ENCODE data around the gene ATP2B2.

The ATP2B2 gene

DNA sequence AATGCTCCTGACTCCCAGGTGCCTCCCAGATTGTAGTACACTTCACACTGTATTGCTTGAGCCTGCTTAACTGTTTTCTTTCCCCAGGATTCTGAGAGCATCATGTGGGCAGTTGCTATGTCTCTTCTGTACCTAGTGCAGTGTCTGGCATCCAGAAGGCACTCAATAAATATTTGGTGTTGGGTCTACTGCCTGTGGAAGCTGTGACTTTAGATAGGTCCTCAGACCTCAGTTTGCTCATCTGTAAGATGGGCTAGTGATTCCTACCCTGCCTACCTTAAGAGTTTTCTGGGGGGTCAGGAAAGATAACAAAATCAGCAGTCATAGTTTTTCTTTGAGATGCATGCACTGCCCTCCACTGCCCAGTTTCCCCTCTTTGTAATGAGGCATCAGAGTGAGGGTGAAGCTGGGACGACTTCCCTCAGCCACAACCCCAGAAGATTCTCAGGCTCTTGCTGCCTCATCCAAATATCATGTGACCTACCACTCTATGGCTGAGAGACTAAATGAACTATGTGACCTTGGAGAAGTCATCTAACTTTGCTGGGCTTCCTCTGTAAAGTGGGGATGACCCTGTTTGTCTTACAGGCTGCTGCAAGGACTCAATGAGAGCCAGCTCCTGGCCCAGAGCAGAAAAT is 50.4 kb downstream of the ATP2B2 start:
- DNase-seq (ENCODE audit: extremely low read depth, low read depth), result no peak
- TF ChIP-seq, protein P1, sequence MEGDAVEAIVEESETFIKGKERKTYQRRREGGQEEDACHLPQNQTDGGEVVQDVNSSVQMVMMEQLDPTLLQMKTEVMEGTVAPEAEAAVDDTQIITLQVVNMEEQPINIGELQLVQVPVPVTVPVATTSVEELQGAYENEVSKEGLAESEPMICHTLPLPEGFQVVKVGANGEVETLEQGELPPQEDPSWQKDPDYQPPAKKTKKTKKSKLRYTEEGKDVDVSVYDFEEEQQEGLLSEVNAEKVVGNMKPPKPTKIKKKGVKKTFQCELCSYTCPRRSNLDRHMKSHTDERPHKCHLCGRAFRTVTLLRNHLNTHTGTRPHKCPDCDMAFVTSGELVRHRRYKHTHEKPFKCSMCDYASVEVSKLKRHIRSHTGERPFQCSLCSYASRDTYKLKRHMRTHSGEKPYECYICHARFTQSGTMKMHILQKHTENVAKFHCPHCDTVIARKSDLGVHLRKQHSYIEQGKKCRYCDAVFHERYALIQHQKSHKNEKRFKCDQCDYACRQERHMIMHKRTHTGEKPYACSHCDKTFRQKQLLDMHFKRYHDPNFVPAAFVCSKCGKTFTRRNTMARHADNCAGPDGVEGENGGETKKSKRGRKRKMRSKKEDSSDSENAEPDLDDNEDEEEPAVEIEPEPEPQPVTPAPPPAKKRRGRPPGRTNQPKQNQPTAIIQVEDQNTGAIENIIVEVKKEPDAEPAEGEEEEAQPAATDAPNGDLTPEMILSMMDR (IDR thresholded peaks at IDR 0.05; ENCODE audit: low read depth, low read length), result no peak

DNA sequence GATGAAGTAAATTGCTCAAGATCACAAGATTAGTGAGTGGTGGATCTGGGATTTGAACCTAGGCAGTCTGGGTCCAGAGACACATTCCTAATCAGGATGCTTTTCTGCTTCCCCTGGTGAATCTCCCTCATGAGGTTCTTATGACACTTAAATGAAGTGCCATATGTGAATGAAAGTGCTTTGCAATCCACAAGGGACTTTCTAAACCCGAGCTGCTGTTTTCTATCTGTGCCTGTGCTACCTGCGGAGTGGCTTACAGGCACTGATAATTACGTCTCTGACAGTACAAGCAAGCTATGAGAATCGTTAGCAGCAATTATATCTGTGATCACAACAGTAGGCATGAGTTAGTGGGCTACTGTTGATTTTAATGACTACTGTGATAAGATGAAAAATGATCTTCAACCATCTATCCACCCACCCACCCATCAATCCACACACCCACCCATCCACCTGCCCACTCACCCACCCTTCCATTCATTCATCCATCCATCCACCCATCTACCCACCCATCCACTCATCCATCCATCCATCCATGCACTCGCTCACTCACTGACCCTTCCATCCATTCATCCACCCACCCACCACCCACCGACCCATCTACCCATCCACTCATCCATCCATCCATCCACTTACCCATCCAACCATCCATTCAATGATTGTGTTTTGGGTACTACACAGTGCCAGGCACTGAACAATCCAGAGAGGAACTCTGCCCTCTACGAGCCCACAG is 51.8 kb downstream of the ATP2B2 start:
- DNase-seq (ENCODE audit: extremely low read depth, low read depth), result no peak

DNA sequence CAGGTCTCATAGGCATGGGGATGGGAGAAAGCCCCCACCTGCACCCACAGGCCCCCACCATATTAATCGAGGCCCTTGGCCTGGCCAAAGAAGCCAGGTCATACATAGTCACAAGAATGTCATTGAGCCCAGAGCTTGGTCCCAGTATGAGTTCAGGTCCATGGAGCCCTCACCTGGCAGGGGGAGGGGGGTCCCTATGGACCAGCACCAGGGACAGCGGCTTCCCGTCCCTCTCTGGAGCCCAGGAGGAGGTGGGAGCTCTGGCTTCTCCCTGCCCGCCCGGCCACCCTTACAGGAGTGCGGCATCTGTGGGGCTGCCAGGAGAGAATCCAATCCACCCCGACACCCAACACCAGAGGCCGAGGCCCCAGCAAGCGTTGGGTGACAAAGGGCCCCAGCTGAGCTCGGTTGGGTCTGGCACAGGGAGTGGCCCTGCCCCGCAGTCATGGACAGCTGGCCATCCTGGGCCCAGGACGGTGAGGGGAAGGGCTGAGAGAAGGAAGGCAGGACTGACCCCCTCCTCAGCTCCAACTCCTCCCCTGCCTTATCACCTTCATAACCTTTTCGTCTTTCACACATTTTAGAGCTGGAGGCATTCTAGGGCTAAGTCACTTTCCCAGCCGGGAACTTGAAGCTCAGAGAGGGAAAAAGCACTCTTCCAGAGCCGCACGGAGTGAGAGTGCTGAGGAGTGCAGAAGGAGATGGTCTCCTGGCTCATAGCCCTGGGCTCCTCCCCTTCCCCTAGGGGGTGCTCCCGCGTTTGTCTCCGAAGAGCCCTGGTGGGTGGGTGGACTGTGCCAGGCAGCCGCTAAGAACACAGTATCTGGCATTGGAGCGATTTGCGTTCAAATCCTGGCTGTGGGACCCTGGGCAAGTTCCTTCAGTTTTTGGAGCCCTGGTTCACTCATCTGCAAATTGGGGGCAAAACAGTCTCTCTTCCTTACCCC is 54.6 kb downstream of the ATP2B2 start:
- TF ChIP-seq, protein P1 (IDR thresholded peaks at IDR 0.05; ENCODE audit: low read depth, low read length), result no peak
- DNase-seq (ENCODE audit: extremely low read depth, low read depth), result no peak

More for the DNA sequence above, 51.8 kb downstream of the ATP2B2 start:
- TF ChIP-seq, protein P1 (IDR thresholded peaks at IDR 0.05; ENCODE audit: low read depth, low read length), result no peak

DNA sequence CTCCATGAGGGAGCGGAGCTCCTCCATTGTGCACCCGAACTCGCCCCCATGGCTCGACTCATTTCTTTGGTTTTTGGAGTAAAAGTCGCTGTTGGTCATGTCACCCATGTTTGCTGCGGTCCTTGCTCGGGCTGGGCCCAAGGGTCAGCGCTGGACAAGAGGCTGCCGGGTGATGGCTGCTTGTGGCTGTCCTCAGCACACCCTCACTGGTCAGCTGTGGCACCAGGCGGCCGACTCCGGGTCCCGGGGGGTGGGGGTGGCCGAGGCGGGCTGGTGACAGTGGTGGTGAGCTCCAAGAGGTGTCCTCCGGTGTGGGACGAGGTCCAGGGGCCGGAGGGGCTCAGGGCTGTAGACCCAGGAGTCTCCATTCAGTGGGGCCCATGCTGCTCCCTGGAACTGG is 56.0 kb downstream of the ATP2B2 start:
- TF ChIP-seq, protein P1 (IDR thresholded peaks at IDR 0.05; ENCODE audit: low read depth, low read length), result no peak
- DNase-seq (ENCODE audit: extremely low read depth, low read depth), result no peak

DNA sequence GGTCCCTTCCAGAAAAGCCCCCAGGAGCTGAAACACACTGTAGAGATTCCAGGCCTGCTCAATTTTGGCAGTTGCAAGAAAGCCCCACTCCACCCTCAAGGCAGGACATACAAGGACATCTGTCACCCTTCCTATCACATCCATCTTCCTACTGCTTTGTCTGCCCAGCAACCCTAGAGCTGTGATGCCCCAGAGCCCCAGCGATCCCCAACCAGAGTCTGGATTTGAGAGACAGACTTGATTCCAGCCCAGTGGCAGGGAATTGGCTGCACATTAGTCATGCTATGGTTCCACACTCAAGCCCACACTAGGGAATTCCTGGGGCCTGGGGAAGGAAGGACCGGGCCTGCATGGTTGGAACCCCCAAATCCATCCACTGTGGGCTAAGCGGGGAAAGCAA is 56.8 kb downstream of the ATP2B2 start:
- no peak for DNase-seq (ENCODE audit: extremely low read depth, low read depth)
- TF ChIP-seq, protein P1 (IDR thresholded peaks at IDR 0.05; ENCODE audit: low read depth, low read length), result no peak

DNA sequence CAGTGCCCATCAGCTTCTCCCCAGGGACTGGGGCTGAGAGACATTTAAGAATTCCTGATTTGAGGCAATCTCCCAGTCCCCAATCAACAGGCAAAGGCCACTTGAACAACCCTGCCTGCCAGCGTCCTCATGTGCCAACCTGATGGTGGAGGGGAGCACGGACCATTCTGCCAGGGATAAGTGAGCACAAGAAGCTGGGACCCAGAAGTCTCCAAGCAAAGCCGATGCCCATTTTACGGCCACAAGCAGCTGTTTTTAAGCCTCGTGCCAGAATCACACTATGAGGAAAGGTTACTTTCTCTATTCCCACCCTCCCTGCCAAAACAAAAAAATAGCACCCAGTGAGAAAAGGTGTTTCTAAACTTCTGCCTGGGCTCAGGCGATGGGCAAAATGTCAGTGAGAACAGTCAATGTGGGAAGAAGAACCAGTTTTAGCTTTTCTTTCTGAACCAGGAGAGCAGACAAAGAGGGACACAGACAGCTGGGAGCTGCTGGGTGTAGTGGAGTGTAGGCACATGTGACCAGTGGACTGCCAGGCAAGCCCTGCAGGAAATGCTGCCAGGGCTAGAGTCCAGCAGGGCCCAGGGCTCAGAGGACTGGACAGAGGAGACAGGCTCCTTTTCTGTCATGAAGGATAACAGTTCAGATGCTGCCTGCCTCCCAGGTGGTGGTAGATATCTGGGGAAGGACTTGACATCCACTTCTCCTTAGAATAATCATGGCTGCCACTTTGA is 57.7 kb downstream of the ATP2B2 start:
- TF ChIP-seq, protein P1 (IDR thresholded peaks at IDR 0.05; ENCODE audit: low read depth, low read length), result no peak
- no peak for DNase-seq (ENCODE audit: extremely low read depth, low read depth)

All from AG09319 (cell line).